Esophagus squamous epithelium (tissue), 4 donors: ENCODE measurements around the gene RAB5B.

Source experiments
- CTCF ChIP-seq, 6 experiments: fragments of 450-650 bp in 4 of 6; fragments of 200-600 bp in 2 of 6; sonication (generic) in 2 of 6; IDR thresholded peaks; one replicate each; pipeline ENCODE4 v1.5.1; 2016 to 2019; ENCODE audit warnings: antibody characterized with exemption in 6 of 6, mild to moderate bottlenecking in 4 of 6, moderate library complexity in 4 of 6
- POLR2A ChIP-seq, 4 donors: fragments of 450-650 bp; IDR thresholded peaks; one replicate each; pipeline ENCODE4 v1.6.1; 2017; ENCODE audit warnings: antibody characterized with exemption in 4 of 4, mild to moderate bottlenecking in 4 of 4, moderate library complexity in 3 of 4

GRCh38 chr12:55970775-55971174, 3.1 kb upstream of the RAB5B start:
- TF ChIP-seq CTCF (IDR thresholded peaks at IDR 0.05) (no peak), POLR2A (IDR thresholded peaks at IDR 0.05) (no peak)
